Breast epithelium (tissue), 3 donors: ENCODE results near the gene POLN.

Experiments
- CTCF ChIP-seq, 3 donors: fragments of 450-650 bp; IDR thresholded peaks; one replicate each; pipeline ENCODE4 v1.5.1; 2016 to 2017; ENCODE audit warnings: antibody characterized with exemption in 3 of 3, mild to moderate bottlenecking in 3 of 3, moderate library complexity in 3 of 3
- POLR2A ChIP-seq: fragments of 450-650 bp; IDR thresholded peaks from one replicate; pipeline ENCODE4 v1.6.1; 2016; ENCODE audit warnings: antibody characterized with exemption, mild to moderate bottlenecking, moderate library complexity

GRCh38 chr4:2073808-2074481, 168.0 kb downstream of the POLN start:
- TF ChIP-seq POLR2A (no peak), CTCF (IDR thresholded peaks at IDR 0.05) (no peak)
